Activated B cell treated with CpG ODN at 0.5 μM for 24 hours (primary cell): ENCODE measurements around the gene SLC38A7. TPM values are rescaled to one million over a fixed set of nuclear protein-coding genes. Genes with fewer than 3 reads are reported as not detected.
A peak's percentile ranks its signal among the peaks of the same experiment; 100 is the strongest.

Experiments
- ATAC-seq: fragments of 200-7000 bp; cut with Tn5 transposase; one replicate; pipeline ENCODE4 v1.10.0; 2021; ENCODE audit warnings: low read depth, mild to moderate bottlenecking, moderate library complexity
- CTCF ChIA-PET: fragments of 350-600 bp; sonication (Branson Sonifier 250); formaldehyde crosslinking; loops from one replicate; lab custom pipeline; 2021; ENCODE audit warnings: antibody characterized with exemption; lab: Charles Lee
- POLR2A ChIA-PET: fragments of 350-600 bp; sonication (Branson Sonifier 250); formaldehyde crosslinking; loops from one replicate; lab custom pipeline; 2021; ENCODE audit warnings: antibody characterized with exemption; lab: Charles Lee
- DNase-seq: peaks from one replicate; pipeline ENCODE4 v3.0.0; 2022
- H3K27ac Mint-ChIP-seq: one replicate; pipeline ENCODE4 v1.8.0; 2020; ENCODE audit warnings: mixed read lengths
- H3K27me3 Mint-ChIP-seq: one replicate; pipeline ENCODE4 v1.8.0; 2021; ENCODE audit warnings: mixed read lengths
- H3K36me3 Mint-ChIP-seq: one replicate; pipeline ENCODE4 v1.8.0; 2021; ENCODE audit warnings: low read depth, mixed read lengths
- H3K4me1 Mint-ChIP-seq: one replicate; pipeline ENCODE4 v1.8.0; 2021; ENCODE audit warnings: mixed read lengths
- H3K4me3 Mint-ChIP-seq: one replicate; pipeline ENCODE4 v1.8.0; 2020; ENCODE audit warnings: mild to moderate bottlenecking, mixed read lengths
- H3K9me3 Mint-ChIP-seq: one replicate; pipeline ENCODE4 v1.8.0; 2020; ENCODE audit warnings: mixed read lengths
- intact Hi-C: fragments of 100-400 bp; cut with micrococcal nuclease; formaldehyde crosslinking; loops from one replicate; pipeline ENCODE4 v1.15.1; 2024
- total RNA-seq: library from RNA; stranded (reverse); gene quantifications from 2 replicates; pipeline ENCODE4 v1.2.3, GENCODE V29; 2022
- TF ChIP-seq, protein P1 (sequence below): fragments of 200-600 bp; IDR thresholded peaks from one replicate; pipeline ENCODE4 v1.8.0; 2022; ENCODE audit warnings: antibody characterized with exemption, mild to moderate bottlenecking

SLC38A7 gene
- total RNA-seq, result 14.5 and 18.8 TPM in 2 replicates

DNA sequence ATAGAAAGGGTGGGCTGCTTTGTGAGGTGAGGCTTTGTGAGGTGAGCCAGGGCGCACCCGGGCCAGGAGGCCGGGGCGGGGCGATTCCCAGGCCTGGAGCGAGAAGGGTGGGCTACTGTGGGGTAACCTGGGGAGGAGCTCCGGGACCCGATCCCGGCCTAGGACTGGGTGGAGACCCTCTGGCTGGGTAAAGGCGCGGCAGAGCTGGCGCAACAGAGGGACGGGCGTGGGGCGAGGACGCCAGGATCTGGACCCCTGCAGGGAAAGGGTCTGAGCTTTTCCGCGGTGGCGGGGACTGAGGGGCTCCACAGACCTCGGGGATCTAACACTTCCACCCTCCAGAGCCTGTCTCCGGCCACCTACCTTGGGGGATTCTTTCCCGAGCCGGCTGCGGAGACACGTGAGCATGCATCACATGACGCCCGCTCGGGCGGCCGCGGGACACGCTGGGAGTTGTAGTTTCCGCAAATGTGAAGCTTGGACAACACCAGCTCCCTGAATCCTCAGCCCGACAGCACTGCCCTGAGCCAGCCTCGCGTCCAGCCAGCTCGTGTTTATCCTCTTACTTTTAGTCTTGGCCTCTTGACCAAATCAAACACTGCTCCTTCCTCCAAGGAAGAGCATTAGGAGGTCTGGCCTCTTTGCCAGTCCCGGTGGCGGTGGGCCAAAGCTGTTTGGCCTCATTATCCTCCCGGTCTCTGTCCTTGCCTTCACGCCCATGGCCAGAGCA is at the start of gene SLC38A7:
TSS of gene SLC38A7 (minus strand) at position 417 of the 730 bp plus-strand sequence. CDS start 4,644 bp downstream, outside the sequence.
- TF ChIP-seq, protein P1, sequence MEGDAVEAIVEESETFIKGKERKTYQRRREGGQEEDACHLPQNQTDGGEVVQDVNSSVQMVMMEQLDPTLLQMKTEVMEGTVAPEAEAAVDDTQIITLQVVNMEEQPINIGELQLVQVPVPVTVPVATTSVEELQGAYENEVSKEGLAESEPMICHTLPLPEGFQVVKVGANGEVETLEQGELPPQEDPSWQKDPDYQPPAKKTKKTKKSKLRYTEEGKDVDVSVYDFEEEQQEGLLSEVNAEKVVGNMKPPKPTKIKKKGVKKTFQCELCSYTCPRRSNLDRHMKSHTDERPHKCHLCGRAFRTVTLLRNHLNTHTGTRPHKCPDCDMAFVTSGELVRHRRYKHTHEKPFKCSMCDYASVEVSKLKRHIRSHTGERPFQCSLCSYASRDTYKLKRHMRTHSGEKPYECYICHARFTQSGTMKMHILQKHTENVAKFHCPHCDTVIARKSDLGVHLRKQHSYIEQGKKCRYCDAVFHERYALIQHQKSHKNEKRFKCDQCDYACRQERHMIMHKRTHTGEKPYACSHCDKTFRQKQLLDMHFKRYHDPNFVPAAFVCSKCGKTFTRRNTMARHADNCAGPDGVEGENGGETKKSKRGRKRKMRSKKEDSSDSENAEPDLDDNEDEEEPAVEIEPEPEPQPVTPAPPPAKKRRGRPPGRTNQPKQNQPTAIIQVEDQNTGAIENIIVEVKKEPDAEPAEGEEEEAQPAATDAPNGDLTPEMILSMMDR, result no peak
- ChIA-PET POLR2A (interaction anchor here (0.6 to 1.7 kb wide), 5 partner anchors 12 to 292 kb away, joined by 3 to 19 read pairs (median 5); partner anchors contain the start of genes CNOT1 and GINS3), CTCF (interaction anchor here (1.1 kb wide), 1 partner anchor 72 kb away, joined by 5 read pairs; no protein-coding TSS in a partner anchor)
- intact Hi-C loops, result loop anchor here (1.0 to 5.0 kb wide), 3 partner anchors 50 to 292 kb away; partner anchors contain the start of genes GINS3 and GOT2
- Mint-ChIP-seq H3K27me3 (peaks cover under 1% of the 10 kb centered on the region), H3K9me3 (no peaks in the 10 kb centered on the region), H3K4me3 (peak within 1 kb of the TSS; percentile 94), H3K4me1 (peaks cover 20% of the 10 kb centered on the region), H3K27ac (peak within 1 kb of the TSS; percentile 82), H3K36me3 (peaks cover 10% of the 10 kb centered on the region)
- peak; percentile 63 for DNase-seq
- ATAC-seq, result peak; percentile 93

DNA sequence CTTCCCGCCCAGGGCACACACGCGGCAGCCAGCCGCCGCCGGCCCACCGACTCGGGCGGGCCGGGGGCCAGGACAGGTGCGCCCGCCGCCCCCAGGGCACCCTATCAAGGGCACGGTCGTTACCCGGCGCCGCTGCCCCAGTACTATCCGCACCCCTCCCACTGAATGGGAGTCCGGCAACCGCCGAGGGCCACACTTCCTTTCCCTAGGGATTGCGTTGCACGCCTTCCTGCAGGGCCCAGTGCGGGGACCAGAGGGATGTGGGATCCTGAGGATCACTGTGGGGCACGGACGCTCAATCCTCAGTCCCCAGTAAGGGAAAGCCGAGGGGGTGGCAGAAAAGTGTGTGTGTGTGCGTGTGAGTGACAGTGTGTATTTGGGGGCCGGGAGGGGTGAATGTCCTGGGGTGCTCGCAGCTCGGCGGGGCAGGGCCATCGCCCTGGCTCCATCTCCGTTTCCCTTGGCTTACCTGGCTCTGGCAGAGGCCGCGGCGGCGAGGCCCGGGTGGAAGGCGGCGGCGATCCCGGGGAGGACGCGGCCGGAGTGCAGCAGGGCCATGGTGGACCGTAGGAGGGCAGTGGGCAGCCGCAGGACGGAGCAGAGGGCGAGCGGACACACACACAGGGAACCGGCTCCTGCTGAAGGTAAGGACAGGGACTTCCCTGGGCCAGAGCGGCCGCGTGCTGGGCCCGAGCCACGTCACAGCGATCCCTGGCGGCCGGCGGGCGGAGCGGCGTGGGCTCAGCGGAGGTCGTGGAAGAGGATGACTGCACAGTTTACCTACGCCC is 49.3 kb upstream of the SLC38A7 start, which contains the start of gene GOT2:
TSS of gene GOT2 (minus strand) at position 646 of the 788 bp plus-strand sequence. CDS start at position 558, 88 bp downstream.
- Mint-ChIP-seq H3K27ac (peak within 1 kb of the TSS; percentile 62), H3K4me3 (peak within 1 kb of the TSS; percentile 98), H3K27me3 (no peaks in the 10 kb centered on the region), H3K4me1 (peaks cover 36% of the 10 kb centered on the region), H3K9me3 (no peaks in the 10 kb centered on the region), H3K36me3 (peaks cover 9% of the 10 kb centered on the region)
- TF ChIP-seq, protein P1, result no peak
- ATAC-seq, result peak; percentile 95
- ChIA-PET POLR2A (interaction anchor here (0.6 to 1.6 kb wide), 2 partner anchors 49 to 366 kb away, joined by 5 to 10 read pairs; partner anchors contain the start of gene SLC38A7), CTCF (interaction anchor here (0.5 to 1.4 kb wide), 2 partner anchors 9 to 22 kb away, joined by 3 read pairs; no protein-coding TSS in a partner anchor)
- intact Hi-C loops, result loop anchor here (1.0 to 5.0 kb wide), 7 partner anchors 22 to 1287 kb away; partner anchors contain the start of genes CFAP20, CIAPIN1, COQ9 and GINS3
- DNase-seq, result peak; percentile 77

DNA sequence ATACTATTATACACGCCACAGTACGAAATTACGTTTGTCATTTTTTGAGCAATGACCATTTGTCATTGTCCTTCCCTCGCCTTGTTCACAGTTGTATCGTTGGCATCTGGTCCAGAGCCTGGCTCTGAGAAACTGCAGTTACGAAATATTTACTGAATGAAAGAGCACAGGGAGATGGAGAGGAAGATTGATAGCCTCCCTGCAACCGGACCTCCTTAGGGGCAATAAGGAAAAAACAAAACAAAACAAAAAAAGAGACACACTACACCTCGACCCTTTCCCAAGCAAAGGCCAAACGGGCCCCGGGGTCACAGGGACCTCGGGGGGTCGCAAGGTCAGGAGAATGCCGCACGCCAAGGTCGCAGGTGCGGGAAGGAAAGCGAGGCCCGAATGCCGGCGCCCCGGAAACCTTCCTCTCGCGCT is 48.7 kb upstream of the SLC38A7 start:
- TF ChIP-seq, protein P1, result no peak
- intact Hi-C loops, result loop anchor here (1.0 to 5.0 kb wide), 3 partner anchors 23 to 1286 kb away; partner anchors contain the start of genes CIAPIN1, COQ9 and SETD6
- DNase-seq (no peak), ATAC-seq (no peak)
- CTCF ChIA-PET, result interaction anchor here (0.7 to 1.4 kb wide), 2 partner anchors 9 to 221 kb away, joined by 3 read pairs; no protein-coding TSS in a partner anchor
- H3K4me3 Mint-ChIP-seq, result peak overlapping the region; percentile 98
- peak overlapping the region; percentile 62 for H3K27ac Mint-ChIP-seq
- H3K27me3 Mint-ChIP-seq, result no peaks in the 10 kb centered on the region
- POLR2A ChIA-PET, result interaction anchor here (1.6 kb wide), 1 partner anchor 48 kb away, joined by 5 read pairs; the partner anchor contains the start of gene SLC38A7
- no peaks in the 10 kb centered on the region for H3K9me3 Mint-ChIP-seq
- peaks cover 36% of the 10 kb centered on the region for H3K4me1 Mint-ChIP-seq
- H3K36me3 Mint-ChIP-seq, result peaks cover 9% of the 10 kb centered on the region

- intact Hi-C loops, result loop anchor here (1.0 to 5.0 kb wide), 3 partner anchors 24 to 1285 kb away; partner anchors contain the start of genes CIAPIN1, COQ9 and SETD6
- Mint-ChIP-seq H3K4me1 (peaks cover 36% of the 10 kb centered on the region), H3K27me3 (no peaks in the 10 kb centered on the region), H3K4me3 (peak overlapping the region; percentile 98), H3K9me3 (no peaks in the 10 kb centered on the region), H3K36me3 (peaks cover 9% of the 10 kb centered on the region), H3K27ac (peak overlapping the region; percentile 62)
- no peak for DNase-seq
- TF ChIP-seq, protein P1, result no peak
- peak; percentile 47 for ATAC-seq
- CTCF ChIA-PET, result interaction anchor here (0.7 to 2.4 kb wide), 2 partner anchors 23 to 221 kb away, joined by 3 to 10 read pairs; no protein-coding TSS in a partner anchor
- POLR2A ChIA-PET, result interaction anchor here (0.7 to 1.6 kb wide), 2 partner anchors 48 to 603 kb away, joined by 3 to 5 read pairs; partner anchors contain the start of genes CFAP20 and SLC38A7
Measured at GRCh38 chr16:58732545-58733247, 48.1 kb upstream of the SLC38A7 start.
